H1 (cell line): ENCODE measurements around the gene CSF1.

Experiments used
- BACH1 ChIP-seq: IDR thresholded peaks from 2 replicates; pipeline ENCODE4 v1.6.1; 2012; ENCODE audit warnings: low read length, improper control_type of control experiment
- EGR1 ChIP-seq: IDR thresholded peaks from 2 replicates; pipeline ENCODE4 v1.6.1; 2011; ENCODE audit warnings: low read depth, low read length, borderline replicate concordance
- MAX ChIP-seq: IDR thresholded peaks from 2 replicates; pipeline ENCODE4 v1.6.1; 2012; ENCODE audit warnings: inconsistent platforms
- NRF1 ChIP-seq: IDR thresholded peaks from 2 replicates; pipeline ENCODE4 v1.6.1; 2011; ENCODE audit warnings: mild to moderate bottlenecking, low read depth, low read length, improper control_type of control experiment
- RAD21 ChIP-seq, 2 experiments: IDR thresholded peaks in 1 of 2; conservative IDR thresholded peaks in 1 of 2; 2 replicates each; pipeline ENCODE4 v1.6.1; 2011; ENCODE audit warnings: low read depth in 2 of 2, low read length in 2 of 2, improper control_type of control experiment in 1 of 2, inconsistent platforms in 1 of 2, mild to moderate bottlenecking in 1 of 2, moderate library complexity in 1 of 2
- SP1 ChIP-seq: IDR thresholded peaks from 2 replicates; pipeline ENCODE4 v1.6.1; 2011; ENCODE audit warnings: low read depth, low read length
- SUZ12 ChIP-seq: fragments of 200-600 bp; sonication (generic); IDR thresholded peaks from 2 replicates; pipeline ENCODE4 v1.6.1; 2012; ENCODE audit warnings: mild to moderate bottlenecking, inconsistent platforms, low read length, moderate library complexity, mixed read lengths
- TEAD4 ChIP-seq: IDR thresholded peaks from 2 replicates; pipeline ENCODE4 v1.6.1; 2012; ENCODE audit warnings: low read depth, low read length, inconsistent platforms, mixed read lengths
- TF ChIP-seq, protein P1 (sequence below), 3 experiments: IDR thresholded peaks; 1 replicate in 2 of 3; 2 replicates in 1 of 3; pipeline versions ENCODE4 v1.5.1 to v1.6.1; 2011; ENCODE audit warnings: low read length in 3 of 3, mild to moderate bottlenecking in 3 of 3, inconsistent platforms in 2 of 3, low read depth in 1 of 3, moderate library complexity in 1 of 3; ENCODE audit not compliant: insufficient read depth in 1 of 3; ENCODE audit errors: control extremely low read depth in 1 of 3

GRCh38 chr1:109904105-109904817 lies 6.4 kb upstream of the CSF1 start:
- TF ChIP-seq, protein P1, sequence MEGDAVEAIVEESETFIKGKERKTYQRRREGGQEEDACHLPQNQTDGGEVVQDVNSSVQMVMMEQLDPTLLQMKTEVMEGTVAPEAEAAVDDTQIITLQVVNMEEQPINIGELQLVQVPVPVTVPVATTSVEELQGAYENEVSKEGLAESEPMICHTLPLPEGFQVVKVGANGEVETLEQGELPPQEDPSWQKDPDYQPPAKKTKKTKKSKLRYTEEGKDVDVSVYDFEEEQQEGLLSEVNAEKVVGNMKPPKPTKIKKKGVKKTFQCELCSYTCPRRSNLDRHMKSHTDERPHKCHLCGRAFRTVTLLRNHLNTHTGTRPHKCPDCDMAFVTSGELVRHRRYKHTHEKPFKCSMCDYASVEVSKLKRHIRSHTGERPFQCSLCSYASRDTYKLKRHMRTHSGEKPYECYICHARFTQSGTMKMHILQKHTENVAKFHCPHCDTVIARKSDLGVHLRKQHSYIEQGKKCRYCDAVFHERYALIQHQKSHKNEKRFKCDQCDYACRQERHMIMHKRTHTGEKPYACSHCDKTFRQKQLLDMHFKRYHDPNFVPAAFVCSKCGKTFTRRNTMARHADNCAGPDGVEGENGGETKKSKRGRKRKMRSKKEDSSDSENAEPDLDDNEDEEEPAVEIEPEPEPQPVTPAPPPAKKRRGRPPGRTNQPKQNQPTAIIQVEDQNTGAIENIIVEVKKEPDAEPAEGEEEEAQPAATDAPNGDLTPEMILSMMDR (IDR thresholded peaks at IDR 0.05; ENCODE audit: control extremely low read depth in 1 of 3, insufficient read depth in 1 of 3, low read depth in 1 of 3, low read length in 3 of 3) = no peak
- TF ChIP-seq EGR1 (no peak), TEAD4 (no peak), SUZ12 (no peak), MAX (no peak), RAD21 (IDR thresholded peaks at IDR 0.05 in 1 of 2, conservative IDR thresholded peaks at IDR 0.05 in 1 of 2; ENCODE audit: low read depth in 2 of 2, low read length in 2 of 2) (no peak), BACH1 (no peak), NRF1 (no peak), SP1 (no peak)
